Body of pancreas (tissue), 4 donors: ENCODE results near the gene KRTAP5-9. TPM values are rescaled to one million over a fixed set of nuclear protein-coding genes. Genes with fewer than 3 reads are reported as not detected.
"Not testable (repeated sequence)": the region's sequence is repeated elsewhere in the genome, so short reads cannot be mapped to it uniquely, and the experiment has no call there.

Experiments used
- ATAC-seq: fragments of 150-250 bp; one replicate; pipeline ENCODE4 v1.9.1; 2016
- DNase-seq, 4 donors: peaks; one replicate each; pipeline ENCODE4 v3.0.0-alpha.2; 2019
- H3K27ac ChIP-seq, 4 donors: fragments of 200-600 bp; sonication (generic); 1 replicate in 3 of 4; 2 replicates in 1 of 4; pipeline versions ENCODE4 v1.5.1 to v1.6.1; 2016 to 2019; ENCODE audit warnings: mild to moderate bottlenecking in 1 of 4, mixed read lengths in 1 of 4, moderate library complexity in 1 of 4
- H3K27me3 ChIP-seq, 2 donors: fragments of 200-600 bp; sonication (generic); one replicate each; pipeline ENCODE4 v1.6.0; 2016; ENCODE audit warnings: mild to moderate bottlenecking in 1 of 2
- H3K36me3 ChIP-seq, 2 donors: fragments of 200-600 bp; sonication (generic); replicated peaks in 1 of 2; 2 replicates each; pipeline ENCODE4 v1.5.1; 2016; ENCODE audit warnings: low read depth in 2 of 2; ENCODE audit not compliant: insufficient read depth in 1 of 2
- H3K4me1 ChIP-seq: fragments of 200-600 bp; sonication (generic); one replicate; pipeline ENCODE4 v1.6.0; 2016
- H3K4me3 ChIP-seq, 2 donors: fragments of 200-600 bp; sonication (generic); 1 replicate in 1 of 2; 2 replicates in 1 of 2; pipeline ENCODE4 v1.5.1; 2016 to 2019
- H3K9me3 ChIP-seq, 3 donors: fragments of 200-600 bp; sonication (generic); 1 replicate in 2 of 3; 2 replicates in 1 of 3; pipeline ENCODE4 v1.5.1; 2016
- CTCF ChIP-seq, 7 experiments: fragments of 450-650 bp in 4 of 7; fragments of 200-600 bp in 3 of 7; sonication (generic) in 3 of 7; IDR thresholded peaks; one replicate each; pipeline ENCODE4 v1.5.1; 2016 to 2019; ENCODE audit warnings: antibody characterized with exemption in 7 of 7
- POLR2A ChIP-seq, 3 donors: fragments of 450-650 bp; IDR thresholded peaks; one replicate each; pipeline ENCODE4 v1.6.1; 2016; ENCODE audit warnings: antibody characterized with exemption in 3 of 3, mild to moderate bottlenecking in 2 of 3
- WGBS, 2 donors: methylation state at CpG; one replicate each; pipeline ENCODE4 v1.1.5; 2017; 5-methylcytosine and 5-hydroxymethylcytosine counted together
- intact Hi-C: fragments of 100-400 bp; cut with DNase I; formaldehyde crosslinking; loops from one replicate; pipeline ENCODE4 v1.15.1; 2023
- total RNA-seq, 2 donors: library from RNA; depleted of rRNA; stranded (reverse); fragments of >200 nt; gene quantifications; one replicate each; pipeline ENCODE4 v1.1.0, GENCODE V29; 2016

Gene KRTAP5-9
- total RNA-seq, 2 donors from 2014 or later: 3.0 TPM; not detected in 1

- Histone ChIP-seq H3K4me1 (peaks cover 9% of the 10 kb centered on the region), H3K9me3 (no peaks in the 10 kb centered on the region), H3K4me3 (no peak overlapping the region), H3K36me3 (no peaks in the 10 kb centered on the region), H3K27ac (no peak overlapping the region), H3K27me3 (no peaks in the 10 kb centered on the region)
- intact Hi-C loops: no loop called here
- 93 to 96% methylated on average over 4 of the region's 4 CpGs for WGBS, 2 donors
- no peak for ATAC-seq
- no peak for TF ChIP-seq CTCF (IDR thresholded peaks at IDR 0.05)
- no peak for TF ChIP-seq POLR2A (IDR thresholded peaks at IDR 0.05)
- DNase-seq: no peak
These were observed 9.6 kb upstream of the KRTAP5-9 start for GRCh38 chr11:71538666-71538990.

DNA sequence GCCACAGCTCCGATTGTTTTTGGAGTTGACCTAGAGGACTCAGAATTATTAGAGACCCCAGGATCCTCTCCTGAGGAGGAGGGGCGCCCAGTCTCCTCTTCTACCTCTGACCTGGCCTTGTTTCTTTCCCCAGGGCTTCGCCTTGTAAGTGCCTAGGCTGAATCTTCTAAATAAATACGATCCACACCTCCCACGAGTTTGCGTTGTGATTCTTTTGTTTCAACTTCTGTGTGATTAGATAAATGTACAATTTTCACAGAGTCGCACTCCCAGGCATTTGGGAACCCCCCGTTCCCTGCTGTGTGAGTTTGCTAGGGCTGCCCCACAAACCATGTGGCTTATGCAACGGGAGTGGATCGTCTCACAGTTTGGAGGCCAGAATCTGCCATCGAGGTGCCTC is 9.2 kb upstream of the KRTAP5-9 start:
- H3K4me1 ChIP-seq: peaks cover 9% of the 10 kb centered on the region
- no peak overlapping the region for H3K4me3 ChIP-seq
- no peaks in the 10 kb centered on the region for H3K9me3 ChIP-seq
- H3K27me3 ChIP-seq: no peaks in the 10 kb centered on the region
- DNase-seq (no peak), ATAC-seq (no peak)
- no peak overlapping the region for H3K27ac ChIP-seq
- H3K36me3 ChIP-seq: no peaks in the 10 kb centered on the region
- 79 to 81% methylated on average over 11 of the region's 11 CpGs for WGBS, 2 donors
- TF ChIP-seq CTCF (IDR thresholded peaks at IDR 0.05) (no peak), POLR2A (IDR thresholded peaks at IDR 0.05) (no peak)
- intact Hi-C loops: no loop called here

- WGBS, 2 donors: 95 to 96% methylated on average over 11 of the region's 11 CpGs
These were observed 8.2 kb upstream of the KRTAP5-9 start for GRCh38 chr11:71539971-71540370.

GRCh38 chr11:71540521-71541304 is 7.5 kb upstream of the KRTAP5-9 start:
- H3K27me3 ChIP-seq, H3K9me3 ChIP-seq, H3K36me3 ChIP-seq, DNase-seq, intact Hi-C loops, H3K4me3 ChIP-seq, H3K4me1 ChIP-seq, H3K27ac ChIP-seq, ATAC-seq: not testable (repeated sequence)
- WGBS, 2 donors: 87 to 88% methylated on average over 9 of the region's 9 CpGs

More at GRCh38 chr11:71539971-71540370, 8.2 kb upstream of the KRTAP5-9 start:
- DNase-seq, H3K4me3 ChIP-seq, H3K27me3 ChIP-seq, H3K4me1 ChIP-seq, intact Hi-C loops, H3K9me3 ChIP-seq, ATAC-seq, H3K36me3 ChIP-seq, H3K27ac ChIP-seq: not testable (repeated sequence)

GRCh38 chr11:71542382-71542781 is 5.8 kb upstream of the KRTAP5-9 start:
- no peak overlapping the region for H3K4me3 ChIP-seq
- H3K4me1 ChIP-seq: no peaks in the 10 kb centered on the region
- no peak for TF ChIP-seq POLR2A (IDR thresholded peaks at IDR 0.05)
- TF ChIP-seq CTCF (IDR thresholded peaks at IDR 0.05): no peak
- H3K9me3 ChIP-seq: no peaks in the 10 kb centered on the region
- no peaks in the 10 kb centered on the region for H3K36me3 ChIP-seq
- no peak overlapping the region for H3K27ac ChIP-seq
- intact Hi-C loops: no loop called here
- DNase-seq (no peak), ATAC-seq (no peak)
- 68 to 74% methylated on average over 7 of the region's 7 CpGs for WGBS, 2 donors
- no peaks in the 10 kb centered on the region for H3K27me3 ChIP-seq
